ENCODE data around the gene CASP2.
A peak's percentile ranks its signal among the peaks of the same experiment; 100 is the strongest.
"Not testable (repeated sequence)": the region's sequence is repeated elsewhere in the genome, so short reads cannot be mapped to it uniquely, and the experiment has no call there.

CASP2 gene

DNA sequence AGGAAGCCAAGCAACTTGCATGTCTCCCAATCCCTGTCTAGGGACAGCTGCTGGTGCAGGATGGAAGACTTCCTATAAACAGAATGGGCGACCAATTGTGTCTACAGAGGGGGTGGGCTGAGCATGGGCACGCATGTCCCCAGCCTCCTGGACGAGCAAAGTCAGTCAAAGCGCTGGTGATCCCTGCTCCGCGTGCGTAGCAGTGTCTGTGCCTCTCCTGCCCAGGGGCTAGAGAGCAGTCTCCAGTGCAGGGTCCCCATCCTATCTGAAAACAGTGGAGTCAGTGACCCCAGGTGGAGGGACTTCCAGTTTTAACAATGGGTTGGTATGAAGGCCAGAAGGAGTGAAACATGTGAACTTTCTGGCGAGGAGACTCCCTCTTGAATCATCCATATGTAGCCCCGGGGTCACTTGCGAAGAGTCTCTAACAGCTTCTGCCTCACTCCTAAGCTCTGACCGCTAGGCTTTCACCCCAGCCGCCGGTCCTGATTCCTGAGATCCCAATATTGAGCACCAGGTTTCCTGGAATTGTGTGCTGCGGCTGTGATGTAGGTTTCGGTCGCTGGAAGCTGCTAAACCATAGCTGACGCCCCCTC, 714 bp upstream of the CASP2 start:
- DNase-seq, result no peak
- in situ Hi-C loops (cut with HindIII; ENCODE audit: low pct_ligation_motif_present, low pct_unique_long_range_greater_than_20kb, low sequenced_read_pairs), result no loop called here

- in situ Hi-C loops (cut with HindIII; ENCODE audit: low pct_ligation_motif_present, low pct_unique_long_range_greater_than_20kb, low sequenced_read_pairs), result no loop called here
- peak; percentile 40 for DNase-seq
Measured at GRCh38 chr7:143288836-143289235, 685 bp downstream of the CASP2 start.

- in situ Hi-C loops (cut with HindIII; ENCODE audit: low pct_ligation_motif_present, low pct_unique_long_range_greater_than_20kb, low sequenced_read_pairs), result no loop called here
- DNase-seq, result no peak
Measured at GRCh38 chr7:143289421-143289820, 1.3 kb downstream of the CASP2 start.

- DNase-seq; in situ Hi-C loops (cut with HindIII; ENCODE audit: low pct_ligation_motif_present, low pct_unique_long_range_greater_than_20kb, low sequenced_read_pairs): not testable (repeated sequence)
Measured at GRCh38 chr7:143289888-143290287, 1.7 kb downstream of the CASP2 start.

GRCh38 chr7:143290293-143290692, 2.1 kb downstream of the CASP2 start:
- in situ Hi-C loops (cut with HindIII; ENCODE audit: low pct_ligation_motif_present, low pct_unique_long_range_greater_than_20kb, low sequenced_read_pairs), result no loop called here
- no peak for DNase-seq

DNA sequence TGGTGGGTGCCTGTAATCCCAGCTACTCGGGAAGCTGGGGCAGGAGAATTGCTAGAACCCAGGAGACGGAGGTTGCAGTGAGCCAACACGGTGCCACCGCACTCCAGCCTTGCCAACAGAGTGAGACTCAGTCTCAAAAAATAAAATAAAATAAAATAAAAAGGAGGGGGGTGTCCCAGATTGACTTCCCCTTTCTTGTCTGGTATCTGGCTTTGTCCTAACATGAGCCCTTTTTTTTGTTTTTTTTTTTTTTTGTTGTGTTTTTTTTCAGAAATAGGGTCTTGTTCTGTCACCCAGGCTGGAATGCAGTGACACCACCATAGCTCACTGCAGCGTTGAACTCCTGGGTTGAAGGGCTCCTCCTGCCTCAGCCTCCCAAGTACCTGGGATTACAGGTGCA, 4.7 kb downstream of the CASP2 start:
- in situ Hi-C loops (cut with HindIII; ENCODE audit: low pct_ligation_motif_present, low pct_unique_long_range_greater_than_20kb, low sequenced_read_pairs), result no loop called here

DNA sequence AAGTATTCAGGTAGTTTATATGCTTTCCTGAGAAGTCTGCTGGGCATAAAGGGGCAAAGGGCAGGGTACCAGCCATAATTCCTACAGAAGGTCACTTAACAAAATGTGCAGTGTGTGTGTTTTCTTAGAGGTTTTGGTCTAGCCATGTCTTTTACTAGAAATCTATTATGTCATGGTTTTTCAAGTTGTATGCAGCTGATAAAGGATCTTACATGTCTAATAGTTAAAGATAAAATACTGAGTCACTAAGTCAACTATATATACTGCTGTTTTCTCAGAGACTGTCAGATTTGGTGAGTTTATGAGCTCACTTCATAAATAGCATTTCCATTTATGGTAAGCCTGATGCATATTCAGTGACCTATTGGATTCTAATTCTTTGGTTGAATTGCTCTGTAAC, 7.7 kb downstream of the CASP2 start:
- in situ Hi-C loops (cut with HindIII; ENCODE audit: low pct_ligation_motif_present, low pct_unique_long_range_greater_than_20kb, low sequenced_read_pairs), result no loop called here
- DNase-seq, result no peak

More for the DNA sequence above, 4.7 kb downstream of the CASP2 start:
- no peak for DNase-seq

DNA sequence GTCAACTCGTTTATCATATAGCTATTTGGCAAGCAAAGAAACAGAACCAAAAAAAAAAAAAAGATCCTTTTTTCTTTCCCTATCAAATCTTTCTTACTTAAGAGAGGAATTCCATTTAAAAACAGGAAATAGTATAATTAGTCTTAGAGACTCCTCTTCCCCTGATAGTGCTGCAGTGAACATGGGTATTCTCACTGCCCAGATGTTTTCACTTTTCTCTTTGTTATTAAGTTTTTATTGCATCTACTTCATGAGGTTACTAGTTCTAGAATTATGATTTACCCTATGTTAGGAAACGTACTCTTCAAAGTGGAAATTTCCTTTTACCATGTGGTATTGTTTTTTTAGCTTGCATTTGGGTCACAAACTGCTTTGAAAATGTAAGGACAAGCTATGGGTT, 8.5 kb downstream of the CASP2 start:
- no peak for DNase-seq
- in situ Hi-C loops (cut with HindIII; ENCODE audit: low pct_ligation_motif_present, low pct_unique_long_range_greater_than_20kb, low sequenced_read_pairs), result no loop called here

DNA sequence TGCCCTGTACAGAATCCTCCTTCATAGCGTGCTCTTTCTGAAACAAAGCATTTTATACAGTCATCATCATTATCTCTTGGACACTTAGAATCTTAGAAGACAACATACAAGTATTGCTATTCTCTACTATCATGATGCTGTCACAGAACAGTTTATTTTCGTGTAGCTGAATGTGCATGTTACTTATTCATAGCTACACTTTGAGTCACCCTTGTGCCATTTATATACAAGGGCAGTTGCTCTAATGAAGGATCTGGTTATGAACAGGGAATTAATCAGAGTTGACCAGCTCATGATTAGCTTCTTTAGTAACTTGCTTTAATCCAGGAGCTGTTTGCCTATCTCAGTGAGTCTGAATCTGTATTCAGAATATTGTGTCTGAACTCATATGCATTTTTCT, 11.2 kb downstream of the CASP2 start:
- DNase-seq, result no peak
- in situ Hi-C loops (cut with HindIII; ENCODE audit: low pct_ligation_motif_present, low pct_unique_long_range_greater_than_20kb, low sequenced_read_pairs), result no loop called here

DNA sequence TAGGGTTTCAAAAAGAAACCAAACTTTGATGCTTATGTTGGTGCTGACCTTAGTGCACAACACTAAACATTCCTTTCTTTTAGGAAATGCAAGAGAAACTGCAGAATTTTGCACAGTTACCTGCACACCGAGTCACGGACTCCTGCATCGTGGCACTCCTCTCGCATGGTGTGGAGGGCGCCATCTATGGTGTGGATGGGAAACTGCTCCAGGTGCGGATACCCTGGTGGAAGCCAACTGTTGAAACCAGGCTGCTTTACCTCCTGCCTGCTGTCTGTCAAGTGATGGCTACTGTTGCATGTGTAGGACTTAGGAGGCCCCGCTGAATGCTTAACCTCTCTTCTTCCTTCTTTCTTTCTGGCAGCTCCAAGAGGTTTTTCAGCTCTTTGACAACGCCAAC, 11.7 kb downstream of the CASP2 start:
- DNase-seq, result peak; percentile 67
- in situ Hi-C loops (cut with HindIII; ENCODE audit: low pct_ligation_motif_present, low pct_unique_long_range_greater_than_20kb, low sequenced_read_pairs), result no loop called here

GRCh38 chr7:143300959-143301935, 13.1 kb downstream of the CASP2 start:
- no peak for DNase-seq
- in situ Hi-C loops (cut with HindIII; ENCODE audit: low pct_ligation_motif_present, low pct_unique_long_range_greater_than_20kb, low sequenced_read_pairs), result no loop called here

DNA sequence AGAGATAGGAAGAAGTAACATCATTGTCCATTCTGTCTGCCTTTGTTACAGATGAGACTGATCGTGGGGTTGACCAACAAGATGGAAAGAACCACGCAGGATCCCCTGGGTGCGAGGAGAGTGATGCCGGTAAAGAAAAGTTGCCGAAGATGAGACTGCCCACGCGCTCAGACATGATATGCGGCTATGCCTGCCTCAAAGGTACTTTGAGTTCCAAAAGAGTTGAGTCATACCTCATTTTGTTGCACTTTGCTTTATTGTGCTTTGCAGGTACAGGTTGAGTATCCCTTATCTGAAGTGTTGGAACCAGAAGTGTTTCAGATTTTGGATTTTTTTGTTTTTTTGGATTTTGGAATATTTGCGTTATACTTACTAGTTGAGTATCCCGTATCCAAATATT, 15.6 kb downstream of the CASP2 start:
- DNase-seq, result no peak
- in situ Hi-C loops (cut with HindIII; ENCODE audit: low pct_ligation_motif_present, low pct_unique_long_range_greater_than_20kb, low sequenced_read_pairs), result no loop called here

- in situ Hi-C loops (cut with HindIII; ENCODE audit: low pct_ligation_motif_present, low pct_unique_long_range_greater_than_20kb, low sequenced_read_pairs), result no loop called here
- DNase-seq, result no peak
Measured at GRCh38 chr7:143304938-143305337, 16.8 kb downstream of the CASP2 start.

DNA sequence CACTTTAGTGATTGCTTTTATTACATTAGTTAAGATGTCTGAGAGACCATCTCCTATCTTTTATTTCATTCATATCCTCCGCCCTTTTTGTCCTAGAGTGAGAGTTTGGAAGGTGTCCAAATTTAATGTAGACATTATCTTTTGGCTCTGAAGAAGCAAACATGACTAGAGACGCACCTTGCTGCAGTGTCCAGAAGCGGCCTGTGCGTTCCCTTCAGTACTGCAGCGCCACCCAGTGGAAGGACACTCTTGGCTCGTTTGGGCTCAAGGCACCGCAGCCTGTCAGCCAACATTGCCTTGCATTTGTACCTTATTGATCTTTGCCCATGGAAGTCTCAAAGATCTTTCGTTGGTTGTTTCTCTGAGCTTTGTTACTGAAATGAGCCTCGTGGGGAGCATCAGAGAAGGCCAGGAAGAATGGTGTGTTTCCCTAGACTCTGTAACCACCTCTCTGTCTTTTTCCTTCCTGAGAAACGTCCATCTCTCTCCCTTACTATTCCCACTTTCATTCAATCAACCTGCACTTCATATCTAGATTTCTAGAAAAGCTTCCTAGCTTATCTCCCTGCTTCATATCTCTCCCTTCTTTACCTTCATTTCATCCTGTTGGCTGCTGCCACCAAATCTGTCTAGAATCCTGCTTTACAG, 17.4 kb downstream of the CASP2 start:
- peak; percentile 74 for DNase-seq
- in situ Hi-C loops (cut with HindIII; ENCODE audit: low pct_ligation_motif_present, low pct_unique_long_range_greater_than_20kb, low sequenced_read_pairs), result no loop called here

DNA sequence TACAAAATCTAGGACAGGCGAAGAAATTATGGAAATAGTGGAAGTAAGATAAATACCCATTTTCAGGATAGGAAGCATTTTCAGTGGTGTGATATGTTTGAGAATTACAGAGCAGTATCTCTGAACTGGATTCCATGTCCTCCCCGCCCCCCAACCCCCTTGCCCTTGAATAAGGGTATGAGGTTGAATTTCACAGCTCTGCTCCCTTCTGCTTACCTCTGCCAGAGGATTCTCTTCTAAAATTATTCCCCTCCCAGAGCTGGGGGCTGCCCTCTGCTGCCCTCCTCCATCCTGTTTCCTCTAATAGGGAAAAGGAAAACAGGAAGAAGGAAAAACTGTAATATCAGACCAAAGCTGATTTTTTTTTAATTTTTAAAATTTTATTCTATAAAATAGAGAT, 20.5 kb downstream of the CASP2 start:
- DNase-seq, result no peak

GRCh38 chr7:143314127-143314526, 26.0 kb downstream of the CASP2 start:
- in situ Hi-C loops (cut with HindIII; ENCODE audit: low pct_ligation_motif_present, low pct_unique_long_range_greater_than_20kb, low sequenced_read_pairs), result no loop called here
- no peak for DNase-seq

More for the DNA sequence above, 20.5 kb downstream of the CASP2 start:
- in situ Hi-C loops (cut with HindIII; ENCODE audit: low pct_ligation_motif_present, low pct_unique_long_range_greater_than_20kb, low sequenced_read_pairs), result no loop called here

DNA sequence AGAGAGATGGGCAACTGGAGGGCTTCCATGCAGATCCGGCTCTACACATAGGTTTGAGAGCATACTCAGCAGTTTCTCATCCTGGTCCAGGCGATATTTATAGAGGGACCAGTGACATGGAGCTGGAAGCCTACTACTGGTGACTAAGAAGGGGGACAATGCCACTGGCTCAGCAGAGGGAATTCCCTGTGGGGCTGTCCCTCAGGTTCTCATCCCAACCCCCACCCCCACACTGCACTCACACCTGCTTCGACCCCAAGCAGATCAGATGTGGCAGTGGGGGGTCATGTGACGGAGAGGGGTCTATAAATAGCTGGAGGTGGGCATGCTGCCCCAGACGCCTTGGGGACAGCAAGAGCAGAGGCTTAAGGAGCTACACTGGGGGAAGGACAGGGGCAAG, 27.6 kb downstream of the CASP2 start, which contains the start of gene CLCN1:
CLCN1 (plus strand) TSS at position 336 of the 400 bp plus-strand sequence. CDS start 102 bp downstream, outside the sequence.
- in situ Hi-C loops (cut with HindIII; ENCODE audit: low pct_ligation_motif_present, low pct_unique_long_range_greater_than_20kb, low sequenced_read_pairs), result no loop called here
- DNase-seq, result no peak

DNA sequence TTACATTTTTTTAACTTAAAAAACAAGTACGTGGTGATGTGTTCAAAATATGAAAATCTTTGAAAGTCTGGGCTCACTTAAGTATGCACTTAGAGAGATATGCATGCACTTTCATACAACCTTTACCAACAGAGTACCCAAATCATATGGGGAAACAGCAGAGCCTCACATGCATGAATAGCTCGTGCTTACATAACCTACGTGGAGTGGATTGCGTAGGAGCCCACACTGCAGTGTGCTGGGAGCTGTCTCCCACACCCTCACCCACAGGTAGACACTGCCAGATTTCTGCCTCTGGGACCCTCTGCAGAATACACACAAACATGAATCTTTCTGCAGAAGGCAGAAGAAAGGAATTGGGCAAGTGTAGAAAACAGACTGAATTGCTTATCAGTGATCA, 28.3 kb downstream of the CASP2 start:
- in situ Hi-C loops (cut with HindIII; ENCODE audit: low pct_ligation_motif_present, low pct_unique_long_range_greater_than_20kb, low sequenced_read_pairs), result no loop called here
- DNase-seq, result no peak

DNA sequence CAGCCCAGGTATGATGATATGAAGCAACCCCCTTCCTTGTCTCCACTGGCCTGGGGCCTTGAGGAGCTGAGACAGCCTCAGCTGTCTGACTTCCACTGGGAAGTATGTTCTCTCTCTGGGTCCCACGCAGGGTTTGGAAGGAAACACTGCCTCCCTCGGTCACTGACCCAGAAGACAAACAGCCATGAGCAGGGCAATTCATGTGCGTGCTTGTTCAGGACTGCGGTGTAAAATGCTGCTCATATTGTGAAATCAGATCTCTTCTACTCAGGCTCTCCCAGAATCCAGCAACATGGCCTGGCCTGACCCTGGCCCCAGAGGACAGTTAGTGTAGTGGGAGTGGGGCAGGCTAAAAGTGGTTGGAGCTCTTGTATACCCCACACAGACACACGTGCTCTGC, 30.5 kb downstream of the CASP2 start:
- no peak for DNase-seq
- in situ Hi-C loops (cut with HindIII; ENCODE audit: low pct_ligation_motif_present, low pct_unique_long_range_greater_than_20kb, low sequenced_read_pairs), result no loop called here
